ENCODE measurements around the gene GATAD2B.

Gene GATAD2B

DNA sequence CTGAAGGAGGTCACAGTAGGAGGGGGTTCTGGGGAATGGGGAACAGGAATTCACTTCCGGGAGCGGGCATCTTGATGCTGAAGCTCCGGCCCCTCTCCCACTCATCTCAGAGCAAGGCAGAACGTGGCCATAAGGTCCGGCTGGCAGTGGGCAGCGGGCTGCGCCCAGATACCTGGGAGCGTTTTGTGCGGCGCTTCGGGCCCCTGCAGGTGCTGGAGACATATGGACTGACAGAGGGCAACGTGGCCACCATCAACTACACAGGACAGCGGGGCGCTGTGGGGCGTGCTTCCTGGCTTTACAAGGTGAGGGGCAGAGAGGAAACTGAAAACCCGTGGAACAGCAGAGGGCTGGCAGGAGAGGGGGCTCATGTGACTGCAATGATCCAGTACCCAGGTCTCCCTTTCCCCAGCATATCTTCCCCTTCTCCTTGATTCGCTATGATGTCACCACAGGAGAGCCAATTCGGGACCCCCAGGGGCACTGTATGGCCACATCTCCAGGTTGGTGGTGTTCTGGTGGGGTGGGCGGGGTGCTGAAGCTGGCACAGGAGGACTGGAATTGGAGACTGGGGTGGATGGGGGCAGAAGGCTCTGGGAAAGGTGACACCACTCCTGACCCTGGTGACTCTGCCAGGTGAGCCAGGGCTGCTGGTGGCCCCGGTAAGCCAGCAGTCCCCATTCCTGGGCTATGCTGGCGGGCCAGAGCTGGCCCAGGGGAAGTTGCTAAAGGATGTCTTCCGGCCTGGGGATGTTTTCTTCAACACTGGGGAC, 144.5 kb downstream of the GATAD2B start:
- H3F3A ChIP-seq (ENCODE audit: low read depth): no peaks in the 10 kb centered on the region; the same call in 1 of the 2 replicates
- no peaks in the 10 kb centered on the region for H4K20me1 ChIP-seq (ENCODE audit: insufficient read depth, low read length, poor library complexity, severe bottlenecking)
- H3K4me2 ChIP-seq (ENCODE audit: low read depth, low read length, poor library complexity, severe bottlenecking): no peak overlapping the region
- H3K27me3 ChIP-seq (ENCODE audit: insufficient read depth, low read length, poor library complexity, severe bottlenecking): no peaks in the 10 kb centered on the region
- H2AFZ ChIP-seq (ENCODE audit: low read length): no peak overlapping the region
- no peak for TF ChIP-seq EZH2phosphoT487 (IDR thresholded peaks at IDR 0.05; ENCODE audit: borderline replicate concordance)
- TF ChIP-seq, protein P1, sequence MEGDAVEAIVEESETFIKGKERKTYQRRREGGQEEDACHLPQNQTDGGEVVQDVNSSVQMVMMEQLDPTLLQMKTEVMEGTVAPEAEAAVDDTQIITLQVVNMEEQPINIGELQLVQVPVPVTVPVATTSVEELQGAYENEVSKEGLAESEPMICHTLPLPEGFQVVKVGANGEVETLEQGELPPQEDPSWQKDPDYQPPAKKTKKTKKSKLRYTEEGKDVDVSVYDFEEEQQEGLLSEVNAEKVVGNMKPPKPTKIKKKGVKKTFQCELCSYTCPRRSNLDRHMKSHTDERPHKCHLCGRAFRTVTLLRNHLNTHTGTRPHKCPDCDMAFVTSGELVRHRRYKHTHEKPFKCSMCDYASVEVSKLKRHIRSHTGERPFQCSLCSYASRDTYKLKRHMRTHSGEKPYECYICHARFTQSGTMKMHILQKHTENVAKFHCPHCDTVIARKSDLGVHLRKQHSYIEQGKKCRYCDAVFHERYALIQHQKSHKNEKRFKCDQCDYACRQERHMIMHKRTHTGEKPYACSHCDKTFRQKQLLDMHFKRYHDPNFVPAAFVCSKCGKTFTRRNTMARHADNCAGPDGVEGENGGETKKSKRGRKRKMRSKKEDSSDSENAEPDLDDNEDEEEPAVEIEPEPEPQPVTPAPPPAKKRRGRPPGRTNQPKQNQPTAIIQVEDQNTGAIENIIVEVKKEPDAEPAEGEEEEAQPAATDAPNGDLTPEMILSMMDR (conservative IDR thresholded peaks at IDR 0.05; ENCODE audit: low read length): no peak
- H3K9me2 ChIP-seq (replicated peaks; ENCODE audit: low read depth, low read length): no peaks in the 10 kb centered on the region
- H3K4me3 ChIP-seq (ENCODE audit: low read length, poor library complexity, severe bottlenecking): no peak overlapping the region
- peaks cover 1% of the 10 kb centered on the region; the same call in 1 of the 2 replicates for H3K36me3 ChIP-seq (ENCODE audit: insufficient read depth, low read length)
- no peak overlapping the region for H3K9ac ChIP-seq (ENCODE audit: low read depth, low read length, poor library complexity, severe bottlenecking)
- H3K4me1 ChIP-seq (ENCODE audit: insufficient read depth, low read length, poor library complexity, severe bottlenecking): peaks cover 6% of the 10 kb centered on the region
- no peaks in the 10 kb centered on the region for H3K79me2 ChIP-seq (ENCODE audit: insufficient read depth, low read length)
- no peaks in the 10 kb centered on the region for H3K9me3 ChIP-seq (ENCODE audit: insufficient read depth, low read depth, low read length)

GRCh38 chr1:153777648-153778047, 145.1 kb downstream of the GATAD2B start:
- no peaks in the 10 kb centered on the region for H3K9me2 ChIP-seq (replicated peaks; ENCODE audit: low read depth, low read length)
- H3K4me1 ChIP-seq (ENCODE audit: insufficient read depth, low read length, poor library complexity, severe bottlenecking): no peaks in the 10 kb centered on the region
- no peak overlapping the region for H3K4me2 ChIP-seq (ENCODE audit: low read depth, low read length, poor library complexity, severe bottlenecking)
- H3K27me3 ChIP-seq (ENCODE audit: insufficient read depth, low read length, poor library complexity, severe bottlenecking): no peaks in the 10 kb centered on the region
- no peaks in the 10 kb centered on the region for H4K20me1 ChIP-seq (ENCODE audit: insufficient read depth, low read length, poor library complexity, severe bottlenecking)
- peaks cover 6% of the 10 kb centered on the region; the same call in 1 of the 2 replicates for H3K36me3 ChIP-seq (ENCODE audit: insufficient read depth, low read length)
- no peak for TF ChIP-seq EZH2phosphoT487 (IDR thresholded peaks at IDR 0.05; ENCODE audit: borderline replicate concordance)
- TF ChIP-seq, protein P1 (conservative IDR thresholded peaks at IDR 0.05; ENCODE audit: low read length): no peak
- H3K4me3 ChIP-seq (ENCODE audit: low read length, poor library complexity, severe bottlenecking): no peak overlapping the region
- no peaks in the 10 kb centered on the region for H3K9me3 ChIP-seq (ENCODE audit: insufficient read depth, low read depth, low read length)
- no peaks in the 10 kb centered on the region; the same call in 1 of the 2 replicates for H3F3A ChIP-seq (ENCODE audit: low read depth)
- no peak overlapping the region for H2AFZ ChIP-seq (ENCODE audit: low read length)
- no peaks in the 10 kb centered on the region for H3K79me2 ChIP-seq (ENCODE audit: insufficient read depth, low read length)
- no peak overlapping the region for H3K9ac ChIP-seq (ENCODE audit: low read depth, low read length, poor library complexity, severe bottlenecking)

DNA sequence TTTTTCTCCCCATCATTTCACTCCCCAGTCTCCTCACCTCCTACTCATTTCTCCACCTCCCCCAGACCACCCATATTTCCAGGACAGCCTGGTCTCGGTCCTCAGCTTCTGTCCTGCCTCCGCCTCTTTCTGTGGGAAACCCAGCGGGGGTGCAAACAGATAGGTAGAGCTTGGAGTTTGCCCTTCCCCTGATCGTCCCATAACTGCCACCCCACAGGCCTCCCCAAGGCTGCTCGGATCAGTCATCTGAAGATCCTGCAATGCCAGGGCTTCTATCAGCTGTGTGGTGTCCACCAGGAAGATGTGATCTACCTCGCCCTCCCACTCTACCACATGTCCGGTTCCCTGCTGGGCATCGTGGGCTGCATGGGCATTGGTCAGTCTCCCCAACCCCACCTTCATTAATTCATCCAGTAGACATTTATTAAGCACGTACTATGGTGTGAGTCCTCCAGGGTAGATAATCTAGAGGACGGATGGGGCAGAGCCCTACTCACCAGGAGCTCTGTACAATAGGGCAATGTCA, 145.9 kb downstream of the GATAD2B start:
- H4K20me1 ChIP-seq (ENCODE audit: insufficient read depth, low read length, poor library complexity, severe bottlenecking): no peaks in the 10 kb centered on the region
- no peaks in the 10 kb centered on the region for H3K9me2 ChIP-seq (replicated peaks; ENCODE audit: low read depth, low read length)
- H3K4me3 ChIP-seq (ENCODE audit: low read length, poor library complexity, severe bottlenecking): no peak overlapping the region
- no peaks in the 10 kb centered on the region for H3K4me1 ChIP-seq (ENCODE audit: insufficient read depth, low read length, poor library complexity, severe bottlenecking)
- H3K9me3 ChIP-seq (ENCODE audit: insufficient read depth, low read depth, low read length): no peaks in the 10 kb centered on the region
- no peaks in the 10 kb centered on the region for H3K27me3 ChIP-seq (ENCODE audit: insufficient read depth, low read length, poor library complexity, severe bottlenecking)
- TF ChIP-seq, protein P1 (conservative IDR thresholded peaks at IDR 0.05; ENCODE audit: low read length): no peak
- TF ChIP-seq EZH2phosphoT487 (IDR thresholded peaks at IDR 0.05; ENCODE audit: borderline replicate concordance): no peak
- peaks cover 12% of the 10 kb centered on the region; the same call in 1 of the 2 replicates for H3K36me3 ChIP-seq (ENCODE audit: insufficient read depth, low read length)
- no peaks in the 10 kb centered on the region; the same call in 1 of the 2 replicates for H3F3A ChIP-seq (ENCODE audit: low read depth)
- H2AFZ ChIP-seq (ENCODE audit: low read length): no peak overlapping the region
- no peak overlapping the region for H3K9ac ChIP-seq (ENCODE audit: low read depth, low read length, poor library complexity, severe bottlenecking)
- no peaks in the 10 kb centered on the region for H3K79me2 ChIP-seq (ENCODE audit: insufficient read depth, low read length)
- H3K4me2 ChIP-seq (ENCODE audit: low read depth, low read length, poor library complexity, severe bottlenecking): peak overlapping the region; percentile 78

All from Loucy (cell line).